ENCODE data around the gene TLCD1.
"Not testable (repeated sequence)": the region's sequence is repeated elsewhere in the genome, so short reads cannot be mapped to it uniquely, and the experiment has no call there.

The TLCD1 gene

GRCh38 chr17:28735242-28735722 is 9.2 kb upstream of the TLCD1 start:
- no peak for DNase-seq (ENCODE audit: low read depth, low spot score)
- H3K4me3 ChIP-seq (ENCODE audit: low read length) = no peak overlapping the region

- DNase-seq (ENCODE audit: low read depth, low spot score) = no peak
- no peak overlapping the region for H3K4me3 ChIP-seq (ENCODE audit: low read length)
These were observed 8.7 kb upstream of the TLCD1 start for GRCh38 chr17:28734712-28735241.

GRCh38 chr17:28733346-28733745 is 7.3 kb upstream of the TLCD1 start:
- no peak for DNase-seq (ENCODE audit: low read depth, low spot score)
- H3K4me3 ChIP-seq (ENCODE audit: low read length) = no peak overlapping the region

GRCh38 chr17:28729950-28730330 is 3.9 kb upstream of the TLCD1 start:
- DNase-seq (ENCODE audit: low read depth, low spot score) = no peak
- no peak overlapping the region for H3K4me3 ChIP-seq (ENCODE audit: low read length)

- DNase-seq (ENCODE audit: low read depth, low spot score) = peak; percentile 90
These were observed 2.5 kb upstream of the TLCD1 start, which contains the start of gene NEK8 for GRCh38 chr17:28728364-28729200. NEK8 (plus strand) TSS chr17:28728788; CDS start chr17:28728814, 26 bp downstream.

GRCh38 chr17:28726627-28727491 is 826 bp upstream of the TLCD1 start:
- peak overlapping the region; percentile 88 for H3K4me3 ChIP-seq (ENCODE audit: low read length)
- DNase-seq (ENCODE audit: low read depth, low spot score) = peak; percentile 93

More at GRCh38 chr17:28728364-28729200, 2.5 kb upstream of the TLCD1 start, which contains the start of gene NEK8:
- H3K4me3 ChIP-seq (ENCODE audit: low read length) = peak within 1 kb of the TSS; percentile 88

- H3K4me3 ChIP-seq (ENCODE audit: low read length) = no peak overlapping the region
- DNase-seq (ENCODE audit: low read depth, low spot score) = no peak
These were observed 290 bp downstream of the TLCD1 start for GRCh38 chr17:28725660-28726225.

- no peak for DNase-seq (ENCODE audit: low read depth, low spot score)
- H3K4me3 ChIP-seq (ENCODE audit: low read length) = no peak overlapping the region
These were observed 820 bp downstream of the TLCD1 start for GRCh38 chr17:28725166-28725659.

GRCh38 chr17:28724500-28725165 is 1.4 kb downstream of the TLCD1 start:
- no peak overlapping the region for H3K4me3 ChIP-seq (ENCODE audit: low read length)
- DNase-seq (ENCODE audit: low read depth, low spot score) = no peak

- not testable (repeated sequence) for H3K4me3 ChIP-seq (ENCODE audit: low read length); DNase-seq (ENCODE audit: low read depth, low spot score)
These were observed 2.1 kb downstream of the TLCD1 start for GRCh38 chr17:28723836-28724499.

- no peak overlapping the region for H3K4me3 ChIP-seq (ENCODE audit: low read length)
- no peak for DNase-seq (ENCODE audit: low read depth, low spot score)
These were observed 2.7 kb downstream of the TLCD1 start for GRCh38 chr17:28723159-28723835.

GRCh38 chr17:28722417-28723158 is 3.4 kb downstream of the TLCD1 start:
- DNase-seq (ENCODE audit: low read depth, low spot score) = no peak
- H3K4me3 ChIP-seq (ENCODE audit: low read length) = no peak overlapping the region

- H3K4me3 ChIP-seq (ENCODE audit: low read length) = peak overlapping the region; percentile 99
- not testable (repeated sequence) for DNase-seq (ENCODE audit: low read depth, low spot score)
These were observed 5.1 kb downstream of the TLCD1 start for GRCh38 chr17:28720997-28721329.

- DNase-seq (ENCODE audit: low read depth, low spot score) = no peak
- peak overlapping the region; percentile 99 for H3K4me3 ChIP-seq (ENCODE audit: low read length)
These were observed 5.6 kb downstream of the TLCD1 start for GRCh38 chr17:28720247-28720996.

GRCh38 chr17:28719021-28719433 is 7.0 kb downstream of the TLCD1 start:
- H3K4me3 ChIP-seq (ENCODE audit: low read length) = peak overlapping the region; percentile 99
- no peak for DNase-seq (ENCODE audit: low read depth, low spot score)

GRCh38 chr17:28718333-28719020 is 7.6 kb downstream of the TLCD1 start:
- H3K4me3 ChIP-seq (ENCODE audit: low read length) = peak overlapping the region; percentile 99
- no peak for DNase-seq (ENCODE audit: low read depth, low spot score)

Data from Jurkat, Clone E6-1 (cell line).